Activated CD4-positive, alpha-beta T cell treated with anti-CD3 and anti-CD28 coated beads, Interleukin-10, Interleukin-2, amounts not matched to agents 100 ng/mL and 50 ng/mL, durations not matched to agents 16 hours and 8 hours (primary cell): Measurements from ENCODE around the gene ADGRD1.
"Not testable (repeated sequence)": the region's sequence is repeated elsewhere in the genome, so short reads cannot be mapped to it uniquely, and the experiment has no call there.

Source experiments
- DNase-seq: peaks from one replicate; pipeline ENCODE4 v3.0.0-alpha.2; 2020

Gene ADGRD1

GRCh38 chr12:130988751-130989150 lies 35.0 kb downstream of the ADGRD1 start:
- no peak for DNase-seq

- DNase-seq = no peak
These were observed 35.7 kb downstream of the ADGRD1 start for GRCh38 chr12:130989391-130989790.

GRCh38 chr12:130990034-130990433 lies 36.3 kb downstream of the ADGRD1 start:
- DNase-seq = no peak

- DNase-seq = no peak
These were observed 38.7 kb downstream of the ADGRD1 start for GRCh38 chr12:130992448-130992847.

GRCh38 chr12:130992979-130993538 lies 39.4 kb downstream of the ADGRD1 start:
- no peak for DNase-seq

- no peak for DNase-seq
These were observed 40.3 kb downstream of the ADGRD1 start for GRCh38 chr12:130993759-130994670.

GRCh38 chr12:130994821-130995375 lies 41.2 kb downstream of the ADGRD1 start:
- DNase-seq = no peak

- DNase-seq = not testable (repeated sequence)
These were observed 41.8 kb downstream of the ADGRD1 start for GRCh38 chr12:130995386-130995969.

- DNase-seq = no peak
These were observed 44.4 kb downstream of the ADGRD1 start for GRCh38 chr12:130998136-130998535.

- no peak for DNase-seq
These were observed 46.3 kb downstream of the ADGRD1 start for GRCh38 chr12:131000000-131000486.

GRCh38 chr12:131001493-131001892 lies 47.8 kb downstream of the ADGRD1 start:
- DNase-seq = no peak

GRCh38 chr12:131002216-131002631 lies 48.5 kb downstream of the ADGRD1 start:
- DNase-seq = no peak

GRCh38 chr12:131003036-131003715 lies 49.5 kb downstream of the ADGRD1 start:
- no peak for DNase-seq

GRCh38 chr12:131003716-131004045 lies 50.0 kb downstream of the ADGRD1 start:
- no peak for DNase-seq

GRCh38 chr12:131004166-131004565 lies 50.5 kb downstream of the ADGRD1 start:
- no peak for DNase-seq

GRCh38 chr12:131005161-131006035 lies 51.7 kb downstream of the ADGRD1 start:
- no peak for DNase-seq

- DNase-seq = no peak
These were observed 52.5 kb downstream of the ADGRD1 start for GRCh38 chr12:131006036-131006735.

- no peak for DNase-seq
These were observed 53.5 kb downstream of the ADGRD1 start for GRCh38 chr12:131007031-131007739.

GRCh38 chr12:131007740-131008117 lies 54.0 kb downstream of the ADGRD1 start:
- no peak for DNase-seq

GRCh38 chr12:131008131-131008912 lies 54.6 kb downstream of the ADGRD1 start:
- no peak for DNase-seq
